HepG2 (cell line): ENCODE results near the gene IFT172. TPM values are rescaled to one million over a fixed set of nuclear protein-coding genes. Genes with fewer than 3 reads are reported as not detected.

Experiments
- ATAC-seq: fragments of 200-7000 bp; cut with Tn5 transposase; 3 replicates; pipeline ENCODE4 v1.9.1; 2020; ENCODE audit warnings: mild to moderate bottlenecking, moderate library complexity
- BruUV-seq: library from RNA; stranded (reverse); fragments of 400-500 nt; replicated peaks from 2 replicates; lab custom pipeline; 2021; lab: Mats Ljungman, UMichigan
- CTCF ChIA-PET: fragments of 300-600 bp; formaldehyde crosslinking; extraction: SDS; loops from one replicate; lab custom pipeline; 2021; ENCODE audit warnings: low total read pairs, inconsistent platforms, low intra/inter-chr PET ratio; lab: Yijun Ruan, JAX
- POLR2A ChIA-PET: fragments of 350-600 bp; sonication (Branson Sonifier 250); formaldehyde crosslinking; loops from one replicate; lab custom pipeline; 2020; ENCODE audit warnings: antibody characterized with exemption, inconsistent platforms; lab: Yijun Ruan, JAX
- DNase-seq: peaks from one replicate; pipeline ENCODE4 v3.0.0-alpha.2; 2015; ENCODE audit warnings: low spot score
- FAIRE-seq: peaks from 3 replicates; lab custom pipeline; 2011; peaks lifted over from hg19 to GRCh38; lab: Jason Lieb, UNC
- H2AFZ ChIP-seq: one replicate; pipeline ENCODE4 v1.6.1; 2011; ENCODE audit warnings: low read length, inconsistent platforms
- H3K27ac ChIP-seq: fragments of 300-600 bp; 3 replicates; pipeline ENCODE4 v1.8.0; 2011; ENCODE audit warnings: mixed run types, mild to moderate bottlenecking, mixed read lengths, low read length, inconsistent platforms; ENCODE audit not compliant: insufficient read depth; ENCODE audit errors: extremely low read length
- H3K27me3 ChIP-seq, 2 experiments: fragments of 200-600 bp in 1 of 2; 2 replicates in 1 of 2; 3 replicates in 1 of 2; pipeline versions ENCODE4 v1.6.0 to v1.8.0; 2011; ENCODE audit warnings: low read length in 2 of 2, mild to moderate bottlenecking in 2 of 2, moderate library complexity in 2 of 2, inconsistent platforms in 1 of 2; ENCODE audit not compliant: insufficient read depth in 2 of 2, control insufficient read depth in 1 of 2
- H3K36me3 ChIP-seq, 2 experiments: fragments of 200-600 bp in 1 of 2; replicated peaks in 1 of 2; 2 replicates in 1 of 2; 3 replicates in 1 of 2; pipeline versions ENCODE4 v1.5.1 to v1.8.0; 2011; ENCODE audit warnings: low read length in 2 of 2, inconsistent platforms in 1 of 2; ENCODE audit not compliant: insufficient read depth in 2 of 2, control insufficient read depth in 1 of 2
- H3K4me1 ChIP-seq: 2 replicates; pipeline ENCODE4 v1.5.1; 2012; ENCODE audit warnings: low read length, inconsistent platforms; ENCODE audit not compliant: insufficient read depth
- H3K4me2 ChIP-seq: 2 replicates; pipeline ENCODE4 v1.6.0; 2011; ENCODE audit warnings: low read depth, low read length, inconsistent platforms
- H3K4me3 ChIP-seq, 3 experiments: fragments of 200-600 bp in 1 of 3; sonication (generic), shearing (Covaris generic) in 1 of 3; replicated peaks in 1 of 3; 2 replicates each; pipeline ENCODE4 v1.5.1; 2011 to 2016; ENCODE audit warnings: low read length in 3 of 3, inconsistent platforms in 2 of 3, low read depth in 2 of 3, mild to moderate bottlenecking in 2 of 3, control low read depth in 1 of 3, mixed read lengths in 1 of 3; ENCODE audit not compliant: insufficient read depth in 1 of 3
- H3K79me2 ChIP-seq: one replicate; pipeline ENCODE4 v1.6.1; 2011; ENCODE audit warnings: low read length, inconsistent platforms; ENCODE audit not compliant: insufficient read depth
- H3K9ac ChIP-seq: 2 replicates; pipeline ENCODE4 v1.6.0; 2011; ENCODE audit warnings: mild to moderate bottlenecking, low read depth, low read length, inconsistent platforms; ENCODE audit not compliant: insufficient read depth
- H3K9me3 ChIP-seq: 2 replicates; pipeline ENCODE4 v1.5.1; 2012; ENCODE audit warnings: mild to moderate bottlenecking, low read length
- H4K20me1 ChIP-seq: 2 replicates; pipeline ENCODE4 v1.6.0; 2011; ENCODE audit warnings: inconsistent platforms, mild to moderate bottlenecking, low read length, moderate library complexity; ENCODE audit not compliant: insufficient read depth
- BRCA1 ChIP-seq: sonication (generic); formaldehyde crosslinking; IDR thresholded peaks from 2 replicates; pipeline ENCODE4 v1.4.0; 2020; ENCODE audit warnings: missing genetic modification reagents
- BRD4 ChIP-seq: sonication (generic); formaldehyde crosslinking; IDR thresholded peaks from 2 replicates; pipeline ENCODE4 v1.4.0; 2020; ENCODE audit warnings: missing genetic modification reagents
- FOXP1 ChIP-seq, 2 experiments: fragments of 450-650 bp in 1 of 2; IDR thresholded peaks; 2 replicates each; pipeline ENCODE4 v1.6.1; 2017 to 2018; ENCODE audit warnings: antibody characterized with exemption in 1 of 2
- TAF1 ChIP-seq: sonication (generic); formaldehyde crosslinking; IDR thresholded peaks from 2 replicates; pipeline ENCODE4 v1.4.0; 2020; ENCODE audit warnings: missing genetic modification reagents
- TARDBP ChIP-seq: sonication (generic); formaldehyde crosslinking; IDR thresholded peaks from 2 replicates; pipeline ENCODE4 v1.8.0; 2022; ENCODE audit warnings: mild to moderate bottlenecking, missing genetic modification reagents
- ZBTB39 ChIP-seq: sonication (generic); formaldehyde crosslinking; IDR thresholded peaks from 2 replicates; pipeline ENCODE4 v1.5.0; 2020; ENCODE audit warnings: missing genetic modification reagents
- ZNF629 ChIP-seq: sonication (generic); formaldehyde crosslinking; conservative IDR thresholded peaks from 2 replicates; pipeline ENCODE4 v1.5.0; 2020; ENCODE audit warnings: missing genetic modification reagents
- ZNF839 ChIP-seq: sonication (generic); formaldehyde crosslinking; IDR thresholded peaks from 2 replicates; pipeline ENCODE4 v1.4.0; 2020; ENCODE audit warnings: missing genetic modification reagents, mild to moderate bottlenecking, borderline replicate concordance
- ZNF879 ChIP-seq: sonication (generic); formaldehyde crosslinking; IDR thresholded peaks from 2 replicates; pipeline ENCODE4 v1.8.1; 2023; ENCODE audit warnings: missing genetic modification reagents
- WGBS: methylation state at CpG from one replicate; pipeline ENCODE4 v1.1.6; 2017; ENCODE audit warnings: low lambda C conversion rate; 5-methylcytosine and 5-hydroxymethylcytosine counted together
- in situ Hi-C: cut with HindIII; loops from 2 replicates; pipeline ENCODE4 v1.10.0; 2017; ENCODE audit warnings: low pct_unique_long_range_greater_than_20kb; ENCODE audit not compliant: extremely low pct_ligation_motif_present
- intact Hi-C: fragments of 100-400 bp; cut with micrococcal nuclease; formaldehyde crosslinking; loops from one replicate; pipeline ENCODE4 v1.10.0; 2022; ENCODE audit not compliant: unreplicated experiment
- polyA plus RNA-seq, 8 experiments: library from polyadenylated mRNA; depleted of rRNA in 3 of 8; stranded (reverse) in 7 of 8; unstranded in 1 of 8; fragments of >200 nt; fragmentation: Illumina TruSeq in 4 of 8; extraction: Trizol in 4 of 8; gene quantifications; 2 replicates each; pipeline versions ENCODE4 v1.2.1 to v1.2.3, GENCODE V29; 2011 to 2016; ENCODE audit warnings: low read depth in 4 of 8, missing spikeins in 1 of 8, mixed read lengths in 1 of 8; ENCODE audit not compliant: insufficient read depth in 1 of 8
- total RNA-seq, 5 experiments: library from RNA; depleted of rRNA; stranded (reverse); fragments of >200 nt; fragmentation: Illumina TruSeq; extraction: Trizol; gene quantifications; 2 replicates each; pipeline ENCODE4 v1.2.3, GENCODE V29; 2016; ENCODE audit warnings: low read depth in 1 of 5
- TF ChIP-seq, protein P1 (sequence below): sonication (generic); formaldehyde crosslinking; IDR thresholded peaks from 2 replicates; pipeline ENCODE4 v1.8.0; 2022; ENCODE audit warnings: mild to moderate bottlenecking, missing genetic modification reagents, moderate library complexity
- TF ChIP-seq, protein P2 (sequence below): sonication (generic); formaldehyde crosslinking; IDR thresholded peaks from 2 replicates; pipeline ENCODE4 v1.4.0; 2020; ENCODE audit warnings: mild to moderate bottlenecking, missing genetic modification reagents
- TF ChIP-seq, protein P3 (sequence below), 2 experiments: sonication (generic) in 1 of 2; formaldehyde crosslinking in 1 of 2; IDR thresholded peaks; 2 replicates each; pipeline versions ENCODE4 v1.4.0 to v1.6.1; 2018 to 2020; ENCODE audit warnings: missing genetic modification reagents in 2 of 2, borderline replicate concordance in 1 of 2, low read depth in 1 of 2, mild to moderate bottlenecking in 1 of 2, missing biosample characterization in 1 of 2
- TF ChIP-seq, protein P4 (sequence below): sonication (generic); formaldehyde crosslinking; IDR thresholded peaks from 2 replicates; pipeline ENCODE4 v1.4.0; 2020; ENCODE audit warnings: missing genetic modification reagents, borderline replicate concordance

The IFT172 gene
- total and polyA plus RNA-seq, 2 of the 13 experiments (the other 11 are each of a cell fraction or from before 2014, with no cell fraction given) = 21.6 to 35.7 TPM

DNA sequence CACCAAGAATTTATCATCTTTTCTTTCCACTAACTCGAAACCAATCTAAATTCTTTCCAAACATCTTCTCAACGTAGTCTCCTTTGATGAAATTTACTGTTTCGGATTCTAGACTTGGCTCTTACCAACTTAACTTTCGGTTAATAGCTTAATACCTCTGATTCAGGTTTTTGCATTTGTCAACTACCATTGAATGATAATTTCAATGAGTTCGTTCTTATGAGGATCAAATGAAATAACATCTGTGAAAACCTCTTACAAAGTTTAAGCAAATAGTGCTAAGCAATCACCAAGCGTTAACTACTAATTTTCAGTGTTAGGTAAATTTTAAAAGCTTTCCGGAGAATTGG is 61.7 kb downstream of the IFT172 start:
- 0 out of 5 replicates have a peak, but pooled peaks cover 0 to 2% of the 10 kb centered on the region in 2 experiments for H3K36me3 ChIP-seq
- ChIA-PET POLR2A (interaction anchor here (0.8 to 5.3 kb wide), 24 partner anchors 11 to 326 kb away, joined by 3 to 133 read pairs (median 7); partner anchors contain the start of genes ATRAID, CCDC121, EIF2B4 and GPN1), CTCF (no interaction called here)
- H2AFZ ChIP-seq = peak overlapping the region; percentile 4
- peak overlapping the region; percentile 85 to 100 (median 100) for H3K4me3 ChIP-seq
- no peak for ATAC-seq
- BruUV-seq = TSS peak; percentile 95
- DNase-seq = no peak
- H3K27ac ChIP-seq = peak overlapping the region; percentile 99
- H3K27me3 ChIP-seq = no peaks in the 10 kb centered on the region; a peak in 1 of 5 replicates
- H3K4me1 ChIP-seq = peaks cover 58% of the 10 kb centered on the region
- no peaks in the 10 kb centered on the region for H3K9me3 ChIP-seq
- in situ Hi-C loops = no loop called here
- H4K20me1 ChIP-seq = peaks cover 29% of the 10 kb centered on the region
- WGBS = 4% methylated on average over 7 of the region's 7 CpGs
- peak overlapping the region; percentile 100 for H3K9ac ChIP-seq
- H3K4me2 ChIP-seq = peak overlapping the region; percentile 86
- FAIRE-seq = no peak
- intact Hi-C loops = loop anchor here (1.0 kb wide), 1 partner anchor 19 kb away; the partner anchor contains the start of gene PPM1G
- peaks cover 35% of the 10 kb centered on the region for H3K79me2 ChIP-seq
- TF ChIP-seq FOXP1 (IDR thresholded peaks at IDR 0.05) = no peak
- 0 out of 2 replicates have a peak, but pooled peaks have one; percentile 8 for TF ChIP-seq FOXP1 (CRISPR knock-in tag; IDR thresholded peaks at IDR 0.05)
- TF ChIP-seq, protein P1, sequence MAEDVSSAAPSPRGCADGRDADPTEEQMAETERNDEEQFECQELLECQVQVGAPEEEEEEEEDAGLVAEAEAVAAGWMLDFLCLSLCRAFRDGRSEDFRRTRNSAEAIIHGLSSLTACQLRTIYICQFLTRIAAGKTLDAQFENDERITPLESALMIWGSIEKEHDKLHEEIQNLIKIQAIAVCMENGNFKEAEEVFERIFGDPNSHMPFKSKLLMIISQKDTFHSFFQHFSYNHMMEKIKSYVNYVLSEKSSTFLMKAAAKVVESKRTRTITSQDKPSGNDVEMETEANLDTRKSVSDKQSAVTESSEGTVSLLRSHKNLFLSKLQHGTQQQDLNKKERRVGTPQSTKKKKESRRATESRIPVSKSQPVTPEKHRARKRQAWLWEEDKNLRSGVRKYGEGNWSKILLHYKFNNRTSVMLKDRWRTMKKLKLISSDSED (CRISPR knock-in tag) = no peak
- no peak for TF ChIP-seq BRCA1 (CRISPR knock-in tag)
- TF ChIP-seq ZNF629 (CRISPR knock-in tag) = no peak
- TF ChIP-seq ZNF839 (CRISPR knock-in tag) = no peak
- TF ChIP-seq TARDBP = no peak
- no peak for TF ChIP-seq BRD4
- TF ChIP-seq, protein P2, sequence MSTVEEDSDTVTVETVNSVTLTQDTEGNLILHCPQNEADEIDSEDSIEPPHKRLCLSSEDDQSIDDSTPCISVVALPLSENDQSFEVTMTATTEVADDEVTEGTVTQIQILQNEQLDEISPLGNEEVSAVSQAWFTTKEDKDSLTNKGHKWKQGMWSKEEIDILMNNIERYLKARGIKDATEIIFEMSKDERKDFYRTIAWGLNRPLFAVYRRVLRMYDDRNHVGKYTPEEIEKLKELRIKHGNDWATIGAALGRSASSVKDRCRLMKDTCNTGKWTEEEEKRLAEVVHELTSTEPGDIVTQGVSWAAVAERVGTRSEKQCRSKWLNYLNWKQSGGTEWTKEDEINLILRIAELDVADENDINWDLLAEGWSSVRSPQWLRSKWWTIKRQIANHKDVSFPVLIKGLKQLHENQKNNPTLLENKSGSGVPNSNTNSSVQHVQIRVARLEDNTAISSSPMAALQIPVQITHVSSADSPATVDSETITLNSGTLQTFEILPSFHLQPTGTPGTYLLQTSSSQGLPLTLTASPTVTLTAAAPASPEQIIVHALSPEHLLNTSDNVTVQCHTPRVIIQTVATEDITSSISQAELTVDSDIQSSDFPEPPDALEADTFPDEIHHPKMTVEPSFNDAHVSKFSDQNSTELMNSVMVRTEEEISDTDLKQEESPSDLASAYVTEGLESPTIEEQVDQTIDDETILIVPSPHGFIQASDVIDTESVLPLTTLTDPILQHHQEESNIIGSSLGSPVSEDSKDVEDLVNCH = no peak
- TF ChIP-seq, protein P3, sequence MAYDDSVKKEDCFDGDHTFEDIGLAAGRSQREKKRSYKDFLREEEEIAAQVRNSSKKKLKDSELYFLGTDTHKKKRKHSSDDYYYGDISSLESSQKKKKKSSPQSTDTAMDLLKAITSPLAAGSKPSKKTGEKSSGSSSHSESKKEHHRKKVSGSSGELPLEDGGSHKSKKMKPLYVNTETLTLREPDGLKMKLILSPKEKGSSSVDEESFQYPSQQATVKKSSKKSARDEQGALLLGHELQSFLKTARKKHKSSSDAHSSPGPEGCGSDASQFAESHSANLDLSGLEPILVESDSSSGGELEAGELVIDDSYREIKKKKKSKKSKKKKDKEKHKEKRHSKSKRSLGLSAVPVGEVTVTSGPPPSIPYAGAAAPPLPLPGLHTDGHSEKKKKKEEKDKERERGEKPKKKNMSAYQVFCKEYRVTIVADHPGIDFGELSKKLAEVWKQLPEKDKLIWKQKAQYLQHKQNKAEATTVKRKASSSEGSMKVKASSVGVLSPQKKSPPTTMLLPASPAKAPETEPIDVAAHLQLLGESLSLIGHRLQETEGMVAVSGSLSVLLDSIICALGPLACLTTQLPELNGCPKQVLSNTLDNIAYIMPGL (CRISPR knock-in tag; IDR thresholded peaks at IDR 0.05; ENCODE audit: borderline replicate concordance in 1 of 2, low read depth in 1 of 2) = no peak
- TF ChIP-seq TAF1 = no peak
- TF ChIP-seq, protein P4, sequence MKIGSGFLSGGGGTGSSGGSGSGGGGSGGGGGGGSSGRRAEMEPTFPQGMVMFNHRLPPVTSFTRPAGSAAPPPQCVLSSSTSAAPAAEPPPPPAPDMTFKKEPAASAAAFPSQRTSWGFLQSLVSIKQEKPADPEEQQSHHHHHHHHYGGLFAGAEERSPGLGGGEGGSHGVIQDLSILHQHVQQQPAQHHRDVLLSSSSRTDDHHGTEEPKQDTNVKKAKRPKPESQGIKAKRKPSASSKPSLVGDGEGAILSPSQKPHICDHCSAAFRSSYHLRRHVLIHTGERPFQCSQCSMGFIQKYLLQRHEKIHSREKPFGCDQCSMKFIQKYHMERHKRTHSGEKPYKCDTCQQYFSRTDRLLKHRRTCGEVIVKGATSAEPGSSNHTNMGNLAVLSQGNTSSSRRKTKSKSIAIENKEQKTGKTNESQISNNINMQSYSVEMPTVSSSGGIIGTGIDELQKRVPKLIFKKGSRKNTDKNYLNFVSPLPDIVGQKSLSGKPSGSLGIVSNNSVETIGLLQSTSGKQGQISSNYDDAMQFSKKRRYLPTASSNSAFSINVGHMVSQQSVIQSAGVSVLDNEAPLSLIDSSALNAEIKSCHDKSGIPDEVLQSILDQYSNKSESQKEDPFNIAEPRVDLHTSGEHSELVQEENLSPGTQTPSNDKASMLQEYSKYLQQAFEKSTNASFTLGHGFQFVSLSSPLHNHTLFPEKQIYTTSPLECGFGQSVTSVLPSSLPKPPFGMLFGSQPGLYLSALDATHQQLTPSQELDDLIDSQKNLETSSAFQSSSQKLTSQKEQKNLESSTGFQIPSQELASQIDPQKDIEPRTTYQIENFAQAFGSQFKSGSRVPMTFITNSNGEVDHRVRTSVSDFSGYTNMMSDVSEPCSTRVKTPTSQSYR (CRISPR knock-in tag) = peak; percentile 9; the same call in 1 of the 2 replicates
- TF ChIP-seq ZBTB39 = no peak
- TF ChIP-seq ZNF879 = 0 out of 2 replicates have a peak, but pooled peaks have one; percentile 17
